Body of pancreas (tissue), 4 donors: ENCODE data around the gene SLC1A2. TPM values are rescaled to one million over a fixed set of nuclear protein-coding genes. Genes with fewer than 3 reads are reported as not detected.
A peak's percentile ranks its signal among the peaks of the same experiment; 100 is the strongest.

Experiments
- ATAC-seq: fragments of 150-250 bp; one replicate; pipeline ENCODE4 v1.9.1; 2016
- DNase-seq, 4 donors: peaks; one replicate each; pipeline ENCODE4 v3.0.0-alpha.2; 2019
- H3K27ac ChIP-seq, 4 donors: fragments of 200-600 bp; sonication (generic); 1 replicate in 3 of 4; 2 replicates in 1 of 4; pipeline versions ENCODE4 v1.5.1 to v1.6.1; 2016 to 2019; ENCODE audit warnings: mild to moderate bottlenecking in 1 of 4, mixed read lengths in 1 of 4, moderate library complexity in 1 of 4
- H3K27me3 ChIP-seq, 2 donors: fragments of 200-600 bp; sonication (generic); one replicate each; pipeline ENCODE4 v1.6.0; 2016; ENCODE audit warnings: mild to moderate bottlenecking in 1 of 2
- H3K36me3 ChIP-seq, 2 donors: fragments of 200-600 bp; sonication (generic); replicated peaks in 1 of 2; 2 replicates each; pipeline ENCODE4 v1.5.1; 2016; ENCODE audit warnings: low read depth in 2 of 2; ENCODE audit not compliant: insufficient read depth in 1 of 2
- H3K4me1 ChIP-seq: fragments of 200-600 bp; sonication (generic); one replicate; pipeline ENCODE4 v1.6.0; 2016
- H3K4me3 ChIP-seq, 2 donors: fragments of 200-600 bp; sonication (generic); 1 replicate in 1 of 2; 2 replicates in 1 of 2; pipeline ENCODE4 v1.5.1; 2016 to 2019
- H3K9me3 ChIP-seq, 3 donors: fragments of 200-600 bp; sonication (generic); 1 replicate in 2 of 3; 2 replicates in 1 of 3; pipeline ENCODE4 v1.5.1; 2016
- CTCF ChIP-seq, 7 experiments: fragments of 450-650 bp in 4 of 7; fragments of 200-600 bp in 3 of 7; sonication (generic) in 3 of 7; IDR thresholded peaks; one replicate each; pipeline ENCODE4 v1.5.1; 2016 to 2019; ENCODE audit warnings: antibody characterized with exemption in 7 of 7
- POLR2A ChIP-seq, 3 donors: fragments of 450-650 bp; IDR thresholded peaks; one replicate each; pipeline ENCODE4 v1.6.1; 2016; ENCODE audit warnings: antibody characterized with exemption in 3 of 3, mild to moderate bottlenecking in 2 of 3
- WGBS, 2 donors: methylation state at CpG; one replicate each; pipeline ENCODE4 v1.1.5; 2017; 5-methylcytosine and 5-hydroxymethylcytosine counted together
- intact Hi-C: fragments of 100-400 bp; cut with DNase I; formaldehyde crosslinking; loops from one replicate; pipeline ENCODE4 v1.15.1; 2023
- total RNA-seq, 2 donors: library from RNA; depleted of rRNA; stranded (reverse); fragments of >200 nt; gene quantifications; one replicate each; pipeline ENCODE4 v1.1.0, GENCODE V29; 2016

The SLC1A2 gene
- total RNA-seq, 2 donors from 2014 or later, result 23.1 to 73.7 TPM

- ATAC-seq (no peak), DNase-seq (no peak)
- peaks cover 60% of the 10 kb centered on the region for H3K4me1 ChIP-seq
- no peaks in the 10 kb centered on the region for H3K27me3 ChIP-seq
- WGBS, 2 donors, result 32 to 36% methylated on average over 1 of the region's 1 CpG
- intact Hi-C loops, result no loop called here
- TF ChIP-seq POLR2A (IDR thresholded peaks at IDR 0.05) (no peak), CTCF (IDR thresholded peaks at IDR 0.05) (no peak)
- H3K4me3 ChIP-seq, result no peak overlapping the region
- H3K27ac ChIP-seq, result no peak overlapping the region
- H3K36me3 ChIP-seq, result no peaks in the 10 kb centered on the region
- H3K9me3 ChIP-seq, result no peaks in the 10 kb centered on the region
These were observed 149.0 kb downstream of the SLC1A2 start for GRCh38 chr11:35270342-35270741.

- H3K27me3 ChIP-seq, result no peaks in the 10 kb centered on the region
- H3K9me3 ChIP-seq, result no peaks in the 10 kb centered on the region
- H3K27ac ChIP-seq, result peak overlapping the region in 3 of 4 donors; percentile 62 to 86 (median 69)
- peaks cover 59% of the 10 kb centered on the region for H3K4me1 ChIP-seq
- no peaks in the 10 kb centered on the region for H3K36me3 ChIP-seq
- no peak overlapping the region for H3K4me3 ChIP-seq
- intact Hi-C loops, result no loop called here
- DNase-seq, result no peak
- 83 to 84% methylated on average over 2 of the region's 2 CpGs for WGBS, 2 donors
- ATAC-seq, result no peak
- no peak for TF ChIP-seq POLR2A (IDR thresholded peaks at IDR 0.05)
- no peak for TF ChIP-seq CTCF (IDR thresholded peaks at IDR 0.05)
These were observed 151.9 kb downstream of the SLC1A2 start for GRCh38 chr11:35267504-35267903.

GRCh38 chr11:35265755-35266454 lies 153.5 kb downstream of the SLC1A2 start:
- Histone ChIP-seq H3K36me3 (no peaks in the 10 kb centered on the region), H3K4me3 (no peak overlapping the region), H3K4me1 (peaks cover 75% of the 10 kb centered on the region), H3K27me3 (no peaks in the 10 kb centered on the region), H3K9me3 (no peaks in the 10 kb centered on the region), H3K27ac (peak overlapping the region; percentile 55 to 88 (median 78))
- ATAC-seq (peak; percentile 90), DNase-seq (peak; percentile 64 to 80 (median 76))
- intact Hi-C loops, result no loop called here
- WGBS, 2 donors, result 24 to 37% methylated on average over 3 of the region's 3 CpGs
- TF ChIP-seq CTCF (IDR thresholded peaks at IDR 0.05), result no peak
- peak in 1 of 3 donors; percentile 16 for TF ChIP-seq POLR2A (IDR thresholded peaks at IDR 0.05)

- H3K27me3 ChIP-seq, result no peaks in the 10 kb centered on the region
- intact Hi-C loops, result no loop called here
- no peak overlapping the region for H3K4me3 ChIP-seq
- DNase-seq, result no peak
- TF ChIP-seq CTCF (IDR thresholded peaks at IDR 0.05) (no peak), POLR2A (IDR thresholded peaks at IDR 0.05) (no peak)
- no peak for ATAC-seq
- H3K27ac ChIP-seq, result no peak overlapping the region
- H3K36me3 ChIP-seq, result no peaks in the 10 kb centered on the region
- no peaks in the 10 kb centered on the region for H3K9me3 ChIP-seq
- peaks cover 75% of the 10 kb centered on the region for H3K4me1 ChIP-seq
These were observed 156.6 kb downstream of the SLC1A2 start for GRCh38 chr11:35262735-35263134.

- WGBS, 2 donors, result 84 to 85% methylated on average over 3 of the region's 3 CpGs
- intact Hi-C loops, result no loop called here
- ATAC-seq, result no peak
These were observed 157.3 kb downstream of the SLC1A2 start for GRCh38 chr11:35262056-35262455.

More at GRCh38 chr11:35262056-35262455, 157.3 kb downstream of the SLC1A2 start:
- Histone ChIP-seq H3K36me3 (no peaks in the 10 kb centered on the region), H3K27ac (no peak overlapping the region), H3K4me1 (peaks cover 70% of the 10 kb centered on the region), H3K9me3 (no peaks in the 10 kb centered on the region), H3K27me3 (no peaks in the 10 kb centered on the region), H3K4me3 (no peak overlapping the region)
- TF ChIP-seq POLR2A (IDR thresholded peaks at IDR 0.05), result no peak
- DNase-seq, result no peak
